AG09319 (cell line): ENCODE measurements around the gene ARSK.

Experiments
- DNase-seq: peaks from one replicate; pipeline ENCODE4 v3.0.0-alpha.2; 2010; ENCODE audit warnings: low read depth; ENCODE audit errors: extremely low read depth
- TF ChIP-seq, protein P1 (sequence below): IDR thresholded peaks from 2 replicates; pipeline ENCODE4 v1.5.1; 2011; ENCODE audit warnings: low read depth, mild to moderate bottlenecking, inconsistent platforms, low read length, moderate library complexity

Gene ARSK

DNA sequence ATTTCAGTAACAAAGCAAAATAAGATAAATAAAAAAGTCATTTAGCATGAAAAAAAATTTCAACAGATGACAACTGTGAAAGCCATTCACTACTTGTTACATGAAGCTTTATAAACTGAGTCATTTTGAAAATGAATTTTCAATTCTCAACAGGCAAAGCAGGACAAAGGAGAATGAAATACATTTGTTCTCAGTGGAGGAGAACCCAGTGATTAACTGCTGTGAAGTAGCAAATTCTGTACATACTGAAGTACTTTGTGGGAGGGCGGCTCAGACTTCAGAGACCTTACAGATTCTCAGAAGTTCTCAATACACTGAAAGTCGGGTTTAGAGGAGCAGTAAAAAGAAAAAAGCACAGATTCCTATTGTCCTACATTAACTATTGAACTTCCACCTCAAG, 21.8 kb upstream of the ARSK start:
- TF ChIP-seq, protein P1, sequence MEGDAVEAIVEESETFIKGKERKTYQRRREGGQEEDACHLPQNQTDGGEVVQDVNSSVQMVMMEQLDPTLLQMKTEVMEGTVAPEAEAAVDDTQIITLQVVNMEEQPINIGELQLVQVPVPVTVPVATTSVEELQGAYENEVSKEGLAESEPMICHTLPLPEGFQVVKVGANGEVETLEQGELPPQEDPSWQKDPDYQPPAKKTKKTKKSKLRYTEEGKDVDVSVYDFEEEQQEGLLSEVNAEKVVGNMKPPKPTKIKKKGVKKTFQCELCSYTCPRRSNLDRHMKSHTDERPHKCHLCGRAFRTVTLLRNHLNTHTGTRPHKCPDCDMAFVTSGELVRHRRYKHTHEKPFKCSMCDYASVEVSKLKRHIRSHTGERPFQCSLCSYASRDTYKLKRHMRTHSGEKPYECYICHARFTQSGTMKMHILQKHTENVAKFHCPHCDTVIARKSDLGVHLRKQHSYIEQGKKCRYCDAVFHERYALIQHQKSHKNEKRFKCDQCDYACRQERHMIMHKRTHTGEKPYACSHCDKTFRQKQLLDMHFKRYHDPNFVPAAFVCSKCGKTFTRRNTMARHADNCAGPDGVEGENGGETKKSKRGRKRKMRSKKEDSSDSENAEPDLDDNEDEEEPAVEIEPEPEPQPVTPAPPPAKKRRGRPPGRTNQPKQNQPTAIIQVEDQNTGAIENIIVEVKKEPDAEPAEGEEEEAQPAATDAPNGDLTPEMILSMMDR: no peak

DNA sequence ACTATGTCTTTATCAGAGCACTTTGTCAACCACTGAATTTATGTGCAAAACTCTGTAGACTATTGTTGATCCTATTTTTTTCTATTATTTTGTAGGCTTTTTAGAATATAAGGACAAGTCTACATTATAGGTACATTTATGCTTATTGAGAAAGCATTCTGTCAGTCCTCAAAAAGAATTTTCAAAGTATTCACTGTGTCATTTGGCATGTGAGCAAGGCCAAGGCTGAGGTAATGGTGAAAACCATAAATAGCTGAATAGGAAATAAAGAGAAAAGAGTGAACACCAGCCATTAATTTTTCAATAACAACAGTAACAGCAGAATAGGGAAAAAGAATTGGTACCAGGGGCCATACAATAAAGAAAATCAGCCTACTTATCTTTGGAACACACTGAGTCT, 21.1 kb upstream of the ARSK start:
- no peak for DNase-seq
- TF ChIP-seq, protein P1: no peak

More for the DNA sequence above, 21.8 kb upstream of the ARSK start:
- no peak for DNase-seq

DNA sequence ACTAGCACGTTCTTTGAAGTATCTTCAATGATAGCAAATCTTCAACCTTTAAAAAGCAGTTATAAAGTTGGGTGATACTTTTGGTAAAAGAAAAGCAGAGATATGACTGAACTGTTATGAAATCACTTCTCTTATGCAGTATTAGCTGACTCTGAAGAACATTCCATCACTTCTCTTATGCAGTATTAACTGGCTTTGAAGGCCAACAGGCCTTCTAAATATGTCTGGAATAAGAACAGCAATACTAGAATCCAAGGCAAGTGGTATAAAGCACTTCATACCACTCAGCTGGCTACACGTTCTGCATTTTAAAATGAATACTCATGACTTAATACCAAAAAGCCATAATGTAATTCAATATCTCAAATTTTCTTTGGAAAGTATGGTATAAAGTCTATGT, 17.4 kb upstream of the ARSK start:
- TF ChIP-seq, protein P1: no peak
- DNase-seq: no peak

DNA sequence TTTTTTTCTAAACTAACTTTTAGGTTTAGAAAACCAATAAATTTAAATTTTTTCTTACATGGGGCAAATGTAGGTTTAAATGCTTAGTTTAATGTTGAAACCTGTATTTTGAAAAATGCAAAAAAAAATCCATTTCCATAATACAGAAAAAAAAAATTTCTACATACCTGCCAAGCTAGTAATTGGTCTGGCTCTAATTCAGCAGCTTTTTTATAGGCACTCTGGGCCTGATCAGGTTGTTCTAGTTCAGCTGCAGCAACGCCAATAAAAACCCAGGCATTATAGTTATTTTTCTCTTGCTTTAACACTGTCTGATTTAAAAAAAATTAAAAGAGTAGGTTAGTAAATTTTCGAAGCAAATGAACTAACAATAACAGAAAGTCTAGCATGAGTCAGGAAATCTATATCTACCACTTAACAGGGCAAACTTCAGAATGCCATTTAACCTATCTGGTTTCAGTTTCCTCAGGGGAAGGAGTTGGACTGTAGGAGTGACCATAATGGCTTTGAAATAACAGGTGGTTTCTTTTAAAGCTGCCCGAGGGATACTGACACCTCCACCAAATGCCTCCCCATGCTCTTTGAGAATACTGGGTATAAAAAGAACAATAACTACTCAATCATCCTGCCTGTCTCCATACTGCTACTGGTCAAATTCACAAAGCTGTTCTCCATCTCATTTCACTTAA, 11.7 kb upstream of the ARSK start:
- TF ChIP-seq, protein P1: no peak
- DNase-seq: no peak

DNA sequence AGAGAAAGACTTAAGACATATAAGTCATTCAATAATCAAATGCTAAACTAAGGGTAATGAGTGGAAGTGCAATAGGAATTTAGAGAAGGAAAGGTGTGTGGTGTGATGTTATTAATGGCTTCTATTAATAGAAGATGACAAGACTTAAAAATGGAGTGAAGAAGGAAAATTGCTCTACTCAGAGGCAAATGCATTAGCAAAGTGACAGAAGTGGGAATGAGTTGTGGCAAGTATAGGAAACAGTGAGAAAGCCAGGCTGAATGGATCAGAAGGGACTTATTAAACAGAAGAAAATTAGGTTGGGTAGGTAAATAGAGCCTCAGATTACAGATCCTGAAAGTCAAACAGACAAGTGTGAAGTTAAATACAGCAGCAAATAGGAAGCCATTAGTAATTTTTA, 5.9 kb upstream of the ARSK start:
- TF ChIP-seq, protein P1: no peak

DNA sequence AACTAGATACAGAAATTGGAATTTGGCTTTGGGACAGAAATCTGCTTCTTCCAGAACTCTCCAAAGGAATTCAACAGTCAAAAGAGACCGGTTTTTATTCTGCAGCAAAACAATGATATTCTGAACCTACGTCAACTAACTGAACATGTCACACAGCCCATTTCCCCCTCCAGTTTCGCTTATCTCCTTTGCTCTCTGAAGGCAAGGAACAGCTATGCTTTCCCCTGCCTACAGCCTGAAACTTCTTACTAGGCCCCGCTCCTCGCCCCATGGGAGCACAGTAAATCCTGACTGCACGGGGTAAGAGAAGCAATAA, 612 bp upstream of the ARSK start:
- DNase-seq: no peak
- TF ChIP-seq, protein P1: no peak

More for the DNA sequence above, 5.9 kb upstream of the ARSK start:
- no peak for DNase-seq

DNA sequence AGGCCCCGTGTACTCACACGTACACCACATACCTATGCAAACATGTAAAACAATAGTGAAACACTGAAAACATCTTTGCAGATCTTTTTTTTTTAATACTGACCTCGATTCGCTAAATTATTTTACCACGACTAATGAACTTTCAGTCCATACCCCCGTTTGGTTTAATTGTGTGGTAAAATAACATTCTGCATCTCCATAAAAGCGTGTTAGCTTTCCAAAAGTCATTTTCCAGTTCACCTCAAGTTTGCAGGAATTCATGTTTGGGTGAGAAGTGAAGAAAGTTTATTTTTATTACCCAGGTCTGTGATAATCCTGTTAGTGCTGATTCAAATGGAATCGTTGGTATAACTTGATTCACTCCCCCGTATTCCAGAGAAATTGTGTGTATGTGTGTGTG, 652 bp downstream of the ARSK start:
- TF ChIP-seq, protein P1: no peak
- no peak for DNase-seq
